T-helper 1 cell treated with Interleukin-12 subunit alpha and Interleukin-12 subunit beta and Interleukin-4 antibody, amounts not matched to agents 30 ng/mL and 1 ng/mL, for 36 hours (primary cell): ENCODE data around the gene ARL2BP. TPM values are rescaled to one million over a fixed set of nuclear protein-coding genes. Genes with fewer than 3 reads are reported as not detected.
"Not testable (repeated sequence)": the region's sequence is repeated elsewhere in the genome, so short reads cannot be mapped to it uniquely, and the experiment has no call there.

Experiments
- intact Hi-C: fragments of 100-400 bp; cut with micrococcal nuclease; formaldehyde crosslinking; loops from one replicate; pipeline ENCODE4 v1.15.1; 2024
- total RNA-seq: library from RNA; stranded (reverse); gene quantifications from 2 replicates; pipeline ENCODE4 v1.2.3, GENCODE V29; 2022

The ARL2BP gene
- total RNA-seq, 1 donor from 2014 or later: 41.5 TPM

GRCh38 chr16:57262841-57263540 is 17.9 kb downstream of the ARL2BP start:
- intact Hi-C loops: no loop called here

- intact Hi-C loops: no loop called here
These were observed 18.7 kb downstream of the ARL2BP start for GRCh38 chr16:57263541-57264351.

GRCh38 chr16:57264381-57264780 is 19.3 kb downstream of the ARL2BP start:
- intact Hi-C loops: no loop called here

- intact Hi-C loops: no loop called here
These were observed 19.9 kb downstream of the ARL2BP start for GRCh38 chr16:57264950-57265371.

- intact Hi-C loops: loop anchor here (2.0 kb wide), 2 partner anchors 19 to 35 kb away; partner anchors contain the start of gene PLLP
These were observed 20.9 kb downstream of the ARL2BP start for GRCh38 chr16:57265850-57266530.

GRCh38 chr16:57266531-57267260 is 21.6 kb downstream of the ARL2BP start:
- intact Hi-C loops: loop anchor here (2.0 kb wide), 2 partner anchors 18 to 34 kb away; partner anchors contain the start of gene PLLP

- intact Hi-C loops: loop anchor here (2.0 kb wide), 2 partner anchors 17 to 33 kb away; partner anchors contain the start of gene PLLP
These were observed 22.3 kb downstream of the ARL2BP start for GRCh38 chr16:57267343-57267742.

- intact Hi-C loops: no loop called here
These were observed 24.0 kb downstream of the ARL2BP start for GRCh38 chr16:57268804-57269800.

- intact Hi-C loops: no loop called here
These were observed 25.4 kb downstream of the ARL2BP start for GRCh38 chr16:57270221-57271062.

GRCh38 chr16:57271063-57271345 is 25.9 kb downstream of the ARL2BP start:
- intact Hi-C loops: no loop called here

GRCh38 chr16:57271867-57272495 is 26.9 kb downstream of the ARL2BP start:
- intact Hi-C loops: no loop called here

GRCh38 chr16:57273359-57273758 is 28.3 kb downstream of the ARL2BP start:
- intact Hi-C loops: no loop called here

- intact Hi-C loops: no loop called here
These were observed 28.8 kb downstream of the ARL2BP start for GRCh38 chr16:57273826-57274225.

- intact Hi-C loops: not testable (repeated sequence)
These were observed 30.9 kb downstream of the ARL2BP start for GRCh38 chr16:57275946-57276345.

GRCh38 chr16:57276596-57276995 is 31.5 kb downstream of the ARL2BP start:
- intact Hi-C loops: no loop called here

- intact Hi-C loops: loop anchor here (1.0 kb wide), 2 partner anchors 23 to 32 kb away; partner anchors contain the start of gene ARL2BP
These were observed 32.5 kb downstream of the ARL2BP start for GRCh38 chr16:57277586-57277985.

- intact Hi-C loops: no loop called here
These were observed 33.4 kb downstream of the ARL2BP start for GRCh38 chr16:57278494-57278893.

- intact Hi-C loops: no loop called here
These were observed 35.0 kb downstream of the ARL2BP start for GRCh38 chr16:57279780-57280638.
